GM19468 (cell line): ENCODE data around the gene GPR82.
"Not testable (repeated sequence)": the region's sequence is repeated elsewhere in the genome, so short reads cannot be mapped to it uniquely, and the experiment has no call there.

Experiments
- ATAC-seq: cut with Tn5 transposase; IDR thresholded peaks from one replicate; pipeline ENCODE4 v1.9.1; 2021; ENCODE audit warnings: mild to moderate bottlenecking, moderate library complexity, moderate number of reproducible peaks; ENCODE audit not compliant: unreplicated experiment; ENCODE audit errors: extremely low read depth

The GPR82 gene

GRCh38 chrX:41716767-41717473 is 7.1 kb upstream of the GPR82 start:
- ATAC-seq, result no peak

GRCh38 chrX:41718481-41719235 is 5.3 kb upstream of the GPR82 start:
- no peak for ATAC-seq

GRCh38 chrX:41719610-41720009 is 4.4 kb upstream of the GPR82 start:
- ATAC-seq, result not testable (repeated sequence)

GRCh38 chrX:41720125-41720779 is 3.7 kb upstream of the GPR82 start:
- ATAC-seq, result peak; percentile 67

- no peak for ATAC-seq
Observed at GRCh38 chrX:41721590-41721989, 2.4 kb upstream of the GPR82 start.

- no peak for ATAC-seq
Observed at GRCh38 chrX:41722214-41722613, 1.8 kb upstream of the GPR82 start.

- ATAC-seq, result no peak
Observed at GRCh38 chrX:41722816-41723618, 964 bp upstream of the GPR82 start.

GRCh38 chrX:41728125-41728524 is 4.1 kb downstream of the GPR82 start:
- ATAC-seq, result no peak

- ATAC-seq, result no peak
Observed at GRCh38 chrX:41730081-41730480, 6.1 kb downstream of the GPR82 start.

- ATAC-seq, result no peak
Observed at GRCh38 chrX:41732260-41732659, 8.3 kb downstream of the GPR82 start.

GRCh38 chrX:41733939-41734338 is 10.0 kb downstream of the GPR82 start:
- ATAC-seq, result peak; percentile 88

GRCh38 chrX:41734530-41734929 is 10.5 kb downstream of the GPR82 start:
- no peak for ATAC-seq

GRCh38 chrX:41737065-41737464 is 13.1 kb downstream of the GPR82 start:
- ATAC-seq, result no peak

- no peak for ATAC-seq
Observed at GRCh38 chrX:41739871-41740270, 15.9 kb downstream of the GPR82 start.

- no peak for ATAC-seq
Observed at GRCh38 chrX:41750716-41751115, 26.7 kb downstream of the GPR82 start.

- ATAC-seq, result no peak
Observed at GRCh38 chrX:41758401-41758800, 34.4 kb downstream of the GPR82 start.

GRCh38 chrX:41759817-41760216 is 35.8 kb downstream of the GPR82 start:
- no peak for ATAC-seq

GRCh38 chrX:41761169-41761568 is 37.2 kb downstream of the GPR82 start:
- ATAC-seq, result no peak

GRCh38 chrX:41761702-41762101 is 37.7 kb downstream of the GPR82 start:
- no peak for ATAC-seq

- no peak for ATAC-seq
Observed at GRCh38 chrX:41779030-41779564, 55.1 kb downstream of the GPR82 start.
